Testis (tissue), 2 donors: ENCODE results near the gene P3H2.

Experiments
- POLR2A ChIP-seq: fragments of 450-650 bp; IDR thresholded peaks from one replicate; pipeline ENCODE4 v1.6.1; 2017; ENCODE audit warnings: antibody characterized with exemption, mild to moderate bottlenecking, moderate library complexity
- TF ChIP-seq, protein P1 (sequence below), 3 experiments: fragments of 450-650 bp in 2 of 3; fragments of 200-600 bp in 1 of 3; sonication (generic) in 1 of 3; IDR thresholded peaks; one replicate each; pipeline ENCODE4 v1.5.1; 2016 to 2019; ENCODE audit warnings: antibody characterized with exemption in 3 of 3, mild to moderate bottlenecking in 2 of 3, moderate library complexity in 1 of 3

DNA sequence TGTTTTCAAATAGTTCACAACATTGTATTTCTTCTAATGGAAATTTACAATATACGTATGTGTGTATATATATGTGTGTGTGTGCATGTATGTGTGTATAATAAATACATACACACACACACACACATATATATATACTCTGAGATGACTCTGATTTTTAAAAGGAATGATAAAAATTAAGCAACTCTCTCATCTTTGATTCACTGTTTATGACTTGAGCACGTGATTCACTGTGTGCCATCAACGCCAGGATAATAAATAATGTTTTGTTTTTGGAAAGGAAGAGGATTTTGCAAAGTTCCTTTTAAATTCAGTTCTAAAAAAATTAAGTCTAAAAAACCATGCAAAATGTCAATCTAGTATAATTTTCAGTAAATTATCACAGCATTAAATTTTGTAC is 132.4 kb downstream of the P3H2 start:
- TF ChIP-seq, protein P1, sequence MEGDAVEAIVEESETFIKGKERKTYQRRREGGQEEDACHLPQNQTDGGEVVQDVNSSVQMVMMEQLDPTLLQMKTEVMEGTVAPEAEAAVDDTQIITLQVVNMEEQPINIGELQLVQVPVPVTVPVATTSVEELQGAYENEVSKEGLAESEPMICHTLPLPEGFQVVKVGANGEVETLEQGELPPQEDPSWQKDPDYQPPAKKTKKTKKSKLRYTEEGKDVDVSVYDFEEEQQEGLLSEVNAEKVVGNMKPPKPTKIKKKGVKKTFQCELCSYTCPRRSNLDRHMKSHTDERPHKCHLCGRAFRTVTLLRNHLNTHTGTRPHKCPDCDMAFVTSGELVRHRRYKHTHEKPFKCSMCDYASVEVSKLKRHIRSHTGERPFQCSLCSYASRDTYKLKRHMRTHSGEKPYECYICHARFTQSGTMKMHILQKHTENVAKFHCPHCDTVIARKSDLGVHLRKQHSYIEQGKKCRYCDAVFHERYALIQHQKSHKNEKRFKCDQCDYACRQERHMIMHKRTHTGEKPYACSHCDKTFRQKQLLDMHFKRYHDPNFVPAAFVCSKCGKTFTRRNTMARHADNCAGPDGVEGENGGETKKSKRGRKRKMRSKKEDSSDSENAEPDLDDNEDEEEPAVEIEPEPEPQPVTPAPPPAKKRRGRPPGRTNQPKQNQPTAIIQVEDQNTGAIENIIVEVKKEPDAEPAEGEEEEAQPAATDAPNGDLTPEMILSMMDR (IDR thresholded peaks at IDR 0.05), result no peak
- no peak for TF ChIP-seq POLR2A
